Measurements from ENCODE around the gene CFAP300. TPM values are rescaled to one million over a fixed set of nuclear protein-coding genes. Genes with fewer than 3 reads are reported as not detected.

CFAP300 gene
- total RNA-seq, 4 donors from 2014 or later: 2.1 to 21.8 (median 10.7) TPM

- 96 to 97% methylated on average over 7 of the region's 7 CpGs for WGBS, 2 donors
- H3K9me3 ChIP-seq: no peaks in the 10 kb centered on the region
- H3K27me3 ChIP-seq: no peaks in the 10 kb centered on the region
- no peak for DNase-seq (ENCODE audit: low spot score in 2 of 2)
- no peak overlapping the region for H3K27ac ChIP-seq
- H3K4me3 ChIP-seq: no peak overlapping the region
- peaks cover 0 to 5% (median 0%) of the 10 kb centered on the region in 3 donors for H3K36me3 ChIP-seq
- peaks cover 0 to 18% (median 0%) of the 10 kb centered on the region in 4 donors for H3K4me1 ChIP-seq
- TF ChIP-seq EP300 (IDR thresholded peaks at IDR 0.05): no peak
- no peak for TF ChIP-seq CTCF (IDR thresholded peaks at IDR 0.05)
- no peak for TF ChIP-seq POLR2A (IDR thresholded peaks at IDR 0.05)
Measured at GRCh38 chr11:102006835-102007566, 40.2 kb upstream of the CFAP300 start.

GRCh38 chr11:102007567-102008437, 39.4 kb upstream of the CFAP300 start:
- Histone ChIP-seq H3K27ac (no peak overlapping the region), H3K9me3 (no peaks in the 10 kb centered on the region), H3K36me3 (no peaks in the 10 kb centered on the region), H3K4me1 (peaks cover 0 to 18% (median 0%) of the 10 kb centered on the region in 4 donors), H3K4me3 (no peak overlapping the region), H3K27me3 (no peaks in the 10 kb centered on the region)
- DNase-seq (ENCODE audit: low spot score in 2 of 2): no peak
- TF ChIP-seq CTCF (IDR thresholded peaks at IDR 0.05) (peak; percentile 26 to 60 (median 53)), EP300 (IDR thresholded peaks at IDR 0.05) (no peak), POLR2A (IDR thresholded peaks at IDR 0.05) (no peak)
- WGBS, 2 donors: 27 to 29% methylated on average over 4 of the region's 4 CpGs

- Histone ChIP-seq H3K36me3 (no peaks in the 10 kb centered on the region), H3K4me3 (no peak overlapping the region), H3K27me3 (no peaks in the 10 kb centered on the region), H3K9me3 (no peaks in the 10 kb centered on the region), H3K4me1 (peaks cover 0 to 18% (median 0%) of the 10 kb centered on the region in 4 donors), H3K27ac (no peak overlapping the region)
- WGBS, 2 donors: 22 to 27% methylated on average over 12 of the region's 12 CpGs
- TF ChIP-seq CTCF (IDR thresholded peaks at IDR 0.05) (no peak), EP300 (IDR thresholded peaks at IDR 0.05) (no peak), POLR2A (IDR thresholded peaks at IDR 0.05) (no peak)
- peak; percentile 33 to 56 for DNase-seq (ENCODE audit: low spot score in 2 of 2)
Measured at GRCh38 chr11:102010776-102011494, 36.3 kb upstream of the CFAP300 start.

- Histone ChIP-seq H3K4me3 (no peak overlapping the region), H3K27me3 (no peaks in the 10 kb centered on the region), H3K9me3 (no peaks in the 10 kb centered on the region), H3K4me1 (peaks cover 0 to 11% (median 0%) of the 10 kb centered on the region in 4 donors), H3K36me3 (no peaks in the 10 kb centered on the region), H3K27ac (no peak overlapping the region)
- DNase-seq (ENCODE audit: low spot score in 2 of 2): no peak
- 76 to 86% methylated on average over 3 of the region's 3 CpGs for WGBS, 2 donors
- TF ChIP-seq POLR2A (IDR thresholded peaks at IDR 0.05): no peak
- no peak for TF ChIP-seq EP300 (IDR thresholded peaks at IDR 0.05)
- TF ChIP-seq CTCF (IDR thresholded peaks at IDR 0.05): no peak
Measured at GRCh38 chr11:102012946-102013345, 34.3 kb upstream of the CFAP300 start.
